ENCODE measurements around the gene PAPLN.

Gene PAPLN

GRCh38 chr14:73311708-73312030 is 74.4 kb downstream of the PAPLN start:
- Histone ChIP-seq H3K27me3 (ENCODE audit: insufficient read depth, low read length) (no peaks in the 10 kb centered on the region), H3K27ac (ENCODE audit: low read depth, low read length) (no peak overlapping the region), H3K23ac (ENCODE audit: low read length) (no peak overlapping the region), H2BK120ac (ENCODE audit: insufficient read depth, low read length, poor library complexity) (no peak overlapping the region), H2AK5ac (ENCODE audit: low read length) (no peak overlapping the region), H3K79me2 (ENCODE audit: control insufficient read depth, insufficient read depth, low read length, poor library complexity) (no peaks in the 10 kb centered on the region), H2BK12ac (ENCODE audit: low read length) (no peak overlapping the region), H3K4me3 (ENCODE audit: low read depth, low read length) (no peak overlapping the region), H2AFZ (ENCODE audit: insufficient read depth, low read length, poor library complexity) (no peak overlapping the region), H3K36me3 (ENCODE audit: control insufficient read depth in 1 of 2, insufficient read depth in 2 of 2, low read length in 2 of 2) (no peaks in the 10 kb centered on the region), H3K4me2 (ENCODE audit: low read length) (no peak overlapping the region), H3K79me1 (ENCODE audit: low read length) (no peaks in the 10 kb centered on the region), H3K4me1 (ENCODE audit: control insufficient read depth in 1 of 2, insufficient read depth in 2 of 2, low read length in 2 of 2) (peaks cover 0 to 1% of the 10 kb centered on the region in 2 experiments), H2BK5ac (ENCODE audit: low read depth, low read length, poor library complexity) (no peak overlapping the region), H3K4ac (ENCODE audit: low read depth, low read length) (no peak overlapping the region), H4K8ac (ENCODE audit: low read depth, low read length) (no peak overlapping the region), H3K9me3 (ENCODE audit: insufficient read depth, low read depth, low read length) (no peaks in the 10 kb centered on the region), H4K12ac (ENCODE audit: low read depth, low read length) (no peak overlapping the region), H3K9ac (ENCODE audit: low read length) (no peak overlapping the region), H3K18ac (ENCODE audit: low read length) (no peak overlapping the region), H4K91ac (ENCODE audit: low read depth, low read length) (no peak overlapping the region), H3K14ac (ENCODE audit: low read length) (no peak overlapping the region)
- no CpG with 5 or more reads among the region's 2 CpGs for WGBS (ENCODE audit: extremely low coverage, insufficient coverage, insufficient read length)
- no peak for DNase-seq

DNA sequence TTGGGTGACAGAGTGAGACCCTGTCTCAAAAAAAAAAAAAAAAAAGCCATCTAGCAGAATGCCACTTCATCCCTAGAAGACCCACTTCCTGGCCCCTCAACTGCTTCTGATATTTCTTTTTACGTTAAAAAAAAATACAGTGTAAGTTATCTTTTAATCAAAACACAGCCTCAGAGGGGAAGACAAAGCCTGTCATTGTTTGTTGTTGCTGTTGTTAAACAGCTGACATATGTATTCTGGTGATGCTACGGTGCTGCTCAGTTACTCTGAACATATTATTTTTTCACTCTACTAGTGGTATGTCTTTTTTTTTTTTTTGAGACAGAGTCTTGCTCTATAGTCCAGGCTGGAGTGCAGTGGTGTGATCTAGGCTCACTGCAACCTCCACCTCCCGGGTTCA is 75.4 kb downstream of the PAPLN start:
- no peak overlapping the region for H2BK12ac ChIP-seq (ENCODE audit: low read length)
- no peaks in the 10 kb centered on the region for H3K79me1 ChIP-seq (ENCODE audit: low read length)
- H3K23ac ChIP-seq (ENCODE audit: low read length): no peak overlapping the region
- no peaks in the 10 kb centered on the region for H3K27me3 ChIP-seq (ENCODE audit: insufficient read depth, low read length)
- no peak overlapping the region for H2BK5ac ChIP-seq (ENCODE audit: low read depth, low read length, poor library complexity)
- no peak overlapping the region for H4K8ac ChIP-seq (ENCODE audit: low read depth, low read length)
- H3K14ac ChIP-seq (ENCODE audit: low read length): no peak overlapping the region
- H3K4me3 ChIP-seq (ENCODE audit: low read depth, low read length): no peak overlapping the region
- H3K4me1 ChIP-seq (ENCODE audit: control insufficient read depth in 1 of 2, insufficient read depth in 2 of 2, low read length in 2 of 2): peaks cover 0 to 1% of the 10 kb centered on the region in 2 experiments
- no peaks in the 10 kb centered on the region for H3K36me3 ChIP-seq (ENCODE audit: control insufficient read depth in 1 of 2, insufficient read depth in 2 of 2, low read length in 2 of 2)
- no peak overlapping the region for H3K9ac ChIP-seq (ENCODE audit: low read length)
- no peak for DNase-seq
- no peak overlapping the region for H3K4me2 ChIP-seq (ENCODE audit: low read length)
- H4K91ac ChIP-seq (ENCODE audit: low read depth, low read length): no peak overlapping the region
- no peak overlapping the region for H3K18ac ChIP-seq (ENCODE audit: low read length)
- no peak overlapping the region for H4K12ac ChIP-seq (ENCODE audit: low read depth, low read length)
- no peak overlapping the region for H3K27ac ChIP-seq (ENCODE audit: low read depth, low read length)
- no CpG with 5 or more reads among the region's 3 CpGs for WGBS (ENCODE audit: extremely low coverage, insufficient coverage, insufficient read length)
- no peak overlapping the region for H3K4ac ChIP-seq (ENCODE audit: low read depth, low read length)
- no peaks in the 10 kb centered on the region for H3K9me3 ChIP-seq (ENCODE audit: insufficient read depth, low read depth, low read length)
- no peak overlapping the region for H2AK5ac ChIP-seq (ENCODE audit: low read length)
- no peaks in the 10 kb centered on the region for H3K79me2 ChIP-seq (ENCODE audit: control insufficient read depth, insufficient read depth, low read length, poor library complexity)
- H2AFZ ChIP-seq (ENCODE audit: insufficient read depth, low read length, poor library complexity): no peak overlapping the region
- no peak overlapping the region for H2BK120ac ChIP-seq (ENCODE audit: insufficient read depth, low read length, poor library complexity)

DNA sequence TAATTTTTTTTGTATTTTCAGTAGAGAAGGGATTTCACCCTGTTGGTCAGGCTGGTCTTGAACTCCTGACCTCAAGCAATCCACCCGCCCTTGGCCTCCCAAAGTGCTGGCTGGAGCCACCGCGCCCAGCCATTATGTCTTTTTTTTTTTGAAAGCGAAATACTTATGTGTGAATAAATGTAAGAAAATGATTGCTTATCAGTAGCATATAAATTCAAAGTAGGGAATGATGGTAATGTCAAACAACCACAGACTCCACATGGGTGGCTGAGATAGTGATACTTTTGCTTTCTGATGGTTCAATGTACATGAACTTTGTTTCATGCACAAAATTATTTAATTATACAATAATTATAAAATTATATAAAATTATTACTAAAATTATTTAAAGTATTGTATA is 75.8 kb downstream of the PAPLN start:
- Histone ChIP-seq H3K23ac (ENCODE audit: low read length) (no peak overlapping the region), H2BK12ac (ENCODE audit: low read length) (no peak overlapping the region), H2BK120ac (ENCODE audit: insufficient read depth, low read length, poor library complexity) (no peak overlapping the region), H3K4me2 (ENCODE audit: low read length) (no peak overlapping the region), H3K36me3 (ENCODE audit: control insufficient read depth in 1 of 2, insufficient read depth in 2 of 2, low read length in 2 of 2) (no peaks in the 10 kb centered on the region), H3K4me3 (ENCODE audit: low read depth, low read length) (no peak overlapping the region), H4K8ac (ENCODE audit: low read depth, low read length) (no peak overlapping the region), H3K18ac (ENCODE audit: low read length) (no peak overlapping the region), H3K79me2 (ENCODE audit: control insufficient read depth, insufficient read depth, low read length, poor library complexity) (no peaks in the 10 kb centered on the region), H3K14ac (ENCODE audit: low read length) (no peak overlapping the region), H4K91ac (ENCODE audit: low read depth, low read length) (no peak overlapping the region), H3K4me1 (ENCODE audit: control insufficient read depth in 1 of 2, insufficient read depth in 2 of 2, low read length in 2 of 2) (peaks cover 0 to 1% of the 10 kb centered on the region in 2 experiments), H3K27me3 (ENCODE audit: insufficient read depth, low read length) (no peaks in the 10 kb centered on the region), H2AFZ (ENCODE audit: insufficient read depth, low read length, poor library complexity) (no peak overlapping the region), H3K9me3 (ENCODE audit: insufficient read depth, low read depth, low read length) (no peaks in the 10 kb centered on the region), H3K9ac (ENCODE audit: low read length) (no peak overlapping the region), H3K4ac (ENCODE audit: low read depth, low read length) (no peak overlapping the region), H2BK5ac (ENCODE audit: low read depth, low read length, poor library complexity) (no peak overlapping the region), H3K27ac (ENCODE audit: low read depth, low read length) (no peak overlapping the region), H2AK5ac (ENCODE audit: low read length) (no peak overlapping the region), H4K12ac (ENCODE audit: low read depth, low read length) (no peak overlapping the region), H3K79me1 (ENCODE audit: low read length) (no peaks in the 10 kb centered on the region)
- WGBS (ENCODE audit: extremely low coverage, insufficient coverage, insufficient read length): no CpG with 5 or more reads among the region's 4 CpGs
- no peak for DNase-seq

DNA sequence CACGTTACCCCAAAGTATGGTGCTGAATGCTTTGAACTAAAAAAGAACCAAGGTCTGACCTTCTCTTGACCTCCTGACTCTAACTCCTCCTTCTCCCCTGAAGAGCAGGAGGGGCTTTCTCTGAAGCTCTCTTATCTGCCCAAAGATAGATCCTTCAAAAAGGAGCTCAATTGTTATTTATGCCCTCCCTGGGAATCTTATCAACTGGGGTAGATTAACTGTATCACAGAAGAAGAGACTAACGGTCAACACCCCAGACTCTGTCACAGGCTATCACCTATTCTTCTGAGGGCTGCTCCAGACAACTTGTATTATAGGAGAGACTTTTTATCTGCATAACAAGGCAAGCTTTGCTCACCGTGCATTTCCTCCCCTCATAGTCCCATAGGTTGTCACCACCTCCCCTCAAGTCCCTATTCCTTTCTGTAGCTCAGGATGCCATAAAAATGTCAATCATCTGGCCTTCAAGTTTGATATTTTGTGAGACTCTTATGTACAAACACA is 86.6 kb downstream of the PAPLN start:
- Histone ChIP-seq H3K27me3 (ENCODE audit: insufficient read depth, low read length) (no peaks in the 10 kb centered on the region), H3K4me1 (ENCODE audit: control insufficient read depth in 1 of 2, insufficient read depth in 2 of 2, low read length in 2 of 2) (no peaks in the 10 kb centered on the region), H3K14ac (ENCODE audit: low read length) (no peak overlapping the region), H3K9ac (ENCODE audit: low read length) (no peak overlapping the region), H4K12ac (ENCODE audit: low read depth, low read length) (no peak overlapping the region), H3K36me3 (ENCODE audit: control insufficient read depth in 1 of 2, insufficient read depth in 2 of 2, low read length in 2 of 2) (peaks cover 0 to under 1% of the 10 kb centered on the region in 2 experiments), H3K27ac (ENCODE audit: low read depth, low read length) (no peak overlapping the region), H2BK5ac (ENCODE audit: low read depth, low read length, poor library complexity) (no peak overlapping the region), H3K9me3 (ENCODE audit: insufficient read depth, low read depth, low read length) (no peaks in the 10 kb centered on the region), H3K4me2 (ENCODE audit: low read length) (no peak overlapping the region), H2BK12ac (ENCODE audit: low read length) (no peak overlapping the region), H2AFZ (ENCODE audit: insufficient read depth, low read length, poor library complexity) (no peak overlapping the region), H3K4me3 (ENCODE audit: low read depth, low read length) (no peak overlapping the region), H3K23ac (ENCODE audit: low read length) (no peak overlapping the region), H3K79me1 (ENCODE audit: low read length) (no peaks in the 10 kb centered on the region), H3K18ac (ENCODE audit: low read length) (no peak overlapping the region), H2AK5ac (ENCODE audit: low read length) (no peak overlapping the region), H2BK120ac (ENCODE audit: insufficient read depth, low read length, poor library complexity) (no peak overlapping the region), H3K79me2 (ENCODE audit: control insufficient read depth, insufficient read depth, low read length, poor library complexity) (no peaks in the 10 kb centered on the region), H4K91ac (ENCODE audit: low read depth, low read length) (no peak overlapping the region), H3K4ac (ENCODE audit: low read depth, low read length) (no peak overlapping the region), H4K8ac (ENCODE audit: low read depth, low read length) (no peak overlapping the region)
- no peak for DNase-seq
- WGBS (ENCODE audit: extremely low coverage, insufficient coverage, insufficient read length): no CpG with 5 or more reads among the region's 3 CpGs

Measured in trophoblast cell (in vitro differentiated cells and primary cell).